ENCODE results near the gene MB. TPM values are rescaled to one million over a fixed set of nuclear protein-coding genes. Genes with fewer than 3 reads are reported as not detected.
A peak's percentile ranks its signal among the peaks of the same experiment; 100 is the strongest.

MB gene
- total and polyA plus RNA-seq, 2 donors from 2014 or later: 0.84 TPM; not detected in 1

- H3K36me3 ChIP-seq (ENCODE audit: control insufficient read depth in 2 of 3, insufficient read depth in 3 of 3, low read length in 3 of 3): peaks cover 0 to 18% (median 9%) of the 10 kb centered on the region in 3 donors
- FAIRE-seq (no peak), DNase-seq (peak in 2 of 5 donors; percentile 48 to 70)
- H3K4me3 ChIP-seq (ENCODE audit: low read length in 3 of 3): no peak overlapping the region
- H3K27me3 ChIP-seq (ENCODE audit: control insufficient read depth, insufficient read depth, low read length): no peaks in the 10 kb centered on the region
- peaks cover 0 to 8% (median 0%) of the 10 kb centered on the region in 3 donors for H3K9me3 ChIP-seq (ENCODE audit: control insufficient read depth in 2 of 3, insufficient read depth in 1 of 3, low read length in 3 of 3)
- intact Hi-C loops (cut with DNase I): no loop called here
- no peak for TF ChIP-seq CTCF (IDR thresholded peaks at IDR 0.05; ENCODE audit: borderline replicate concordance, extremely low read depth, insufficient read depth)
- H3K4me1 ChIP-seq (ENCODE audit: control insufficient read depth in 2 of 3, insufficient read depth in 2 of 3, low read depth in 1 of 3, low read length in 3 of 3): no peaks in the 10 kb centered on the region
- no peak overlapping the region for H3K27ac ChIP-seq (ENCODE audit: low read depth in 2 of 2, low read length in 2 of 2)
- no peak overlapping the region for H3K9ac ChIP-seq (ENCODE audit: low read length in 3 of 3)
These were observed 45.8 kb upstream of the MB start for GRCh38 chr22:35662914-35663313.

- Histone ChIP-seq H3K36me3 (ENCODE audit: control insufficient read depth in 2 of 3, insufficient read depth in 3 of 3, low read length in 3 of 3) (peaks cover 0 to 30% (median 20%) of the 10 kb centered on the region in 3 donors), H3K27ac (ENCODE audit: low read depth in 2 of 2, low read length in 2 of 2) (no peak overlapping the region), H3K9me3 (ENCODE audit: control insufficient read depth in 2 of 3, insufficient read depth in 1 of 3, low read length in 3 of 3) (no peaks in the 10 kb centered on the region), H3K4me1 (ENCODE audit: control insufficient read depth in 2 of 3, insufficient read depth in 2 of 3, low read depth in 1 of 3, low read length in 3 of 3) (no peaks in the 10 kb centered on the region), H3K9ac (ENCODE audit: low read length in 3 of 3) (no peak overlapping the region), H3K4me3 (ENCODE audit: low read length in 3 of 3) (no peak overlapping the region), H3K27me3 (ENCODE audit: control insufficient read depth, insufficient read depth, low read length) (no peaks in the 10 kb centered on the region)
- FAIRE-seq (no peak), DNase-seq (no peak)
- TF ChIP-seq CTCF (IDR thresholded peaks at IDR 0.05; ENCODE audit: borderline replicate concordance, extremely low read depth, insufficient read depth): no peak
- intact Hi-C loops (cut with DNase I): no loop called here
These were observed 44.3 kb upstream of the MB start for GRCh38 chr22:35661464-35661863.

GRCh38 chr22:35660291-35661127 is 43.4 kb upstream of the MB start:
- Histone ChIP-seq H3K9me3 (ENCODE audit: control insufficient read depth in 2 of 3, insufficient read depth in 1 of 3, low read length in 3 of 3) (no peaks in the 10 kb centered on the region), H3K4me3 (ENCODE audit: low read length in 3 of 3) (no peak overlapping the region), H3K27me3 (ENCODE audit: control insufficient read depth, insufficient read depth, low read length) (no peaks in the 10 kb centered on the region), H3K27ac (ENCODE audit: low read depth in 2 of 2, low read length in 2 of 2) (no peak overlapping the region), H3K4me1 (ENCODE audit: control insufficient read depth in 2 of 3, insufficient read depth in 2 of 3, low read depth in 1 of 3, low read length in 3 of 3) (no peaks in the 10 kb centered on the region), H3K9ac (ENCODE audit: low read length in 3 of 3) (no peak overlapping the region), H3K36me3 (ENCODE audit: control insufficient read depth in 2 of 3, insufficient read depth in 3 of 3, low read length in 3 of 3) (peaks cover 0 to 33% (median 20%) of the 10 kb centered on the region in 3 donors)
- FAIRE-seq (no peak), DNase-seq (peak in 1 of 5 donors; percentile 55)
- TF ChIP-seq CTCF (IDR thresholded peaks at IDR 0.05; ENCODE audit: borderline replicate concordance, extremely low read depth, insufficient read depth): no peak
- intact Hi-C loops (cut with DNase I): no loop called here
